ENCODE results near the gene ST7.

GRCh38 chr7:116912269-116912909, 40.9 kb upstream of the ST7 start:
- TF ChIP-seq CTCF (IDR thresholded peaks at IDR 0.05), result no peak
- TF ChIP-seq ESRRA (CRISPR knock-in tag; IDR thresholded peaks at IDR 0.05; ENCODE audit: borderline replicate concordance), result no peak
- TF ChIP-seq NR1H2 (CRISPR knock-in tag; IDR thresholded peaks at IDR 0.05), result no peak
- no peak for TF ChIP-seq TEAD1 (CRISPR knock-in tag; IDR thresholded peaks at IDR 0.05)
- TF ChIP-seq ATF1 (CRISPR knock-in tag; IDR thresholded peaks at IDR 0.05), result no peak
- no peak for TF ChIP-seq NFYB (CRISPR knock-in tag; conservative IDR thresholded peaks at IDR 0.05; ENCODE audit: low read depth)
- TF ChIP-seq ZNF423 (CRISPR knock-in tag; IDR thresholded peaks at IDR 0.05), result no peak
- TF ChIP-seq, protein P1, sequence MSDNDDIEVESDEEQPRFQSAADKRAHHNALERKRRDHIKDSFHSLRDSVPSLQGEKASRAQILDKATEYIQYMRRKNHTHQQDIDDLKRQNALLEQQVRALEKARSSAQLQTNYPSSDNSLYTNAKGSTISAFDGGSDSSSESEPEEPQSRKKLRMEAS (CRISPR knock-in tag; IDR thresholded peaks at IDR 0.05), result no peak
- no peak for TF ChIP-seq CREB1 (CRISPR knock-in tag; IDR thresholded peaks at IDR 0.05)
- TF ChIP-seq, protein P2, sequence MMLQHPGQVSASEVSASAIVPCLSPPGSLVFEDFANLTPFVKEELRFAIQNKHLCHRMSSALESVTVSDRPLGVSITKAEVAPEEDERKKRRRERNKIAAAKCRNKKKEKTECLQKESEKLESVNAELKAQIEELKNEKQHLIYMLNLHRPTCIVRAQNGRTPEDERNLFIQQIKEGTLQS (CRISPR knock-in tag; conservative IDR thresholded peaks at IDR 0.05), result no peak
- no peak for TF ChIP-seq KAT7 (CRISPR knock-in tag; IDR thresholded peaks at IDR 0.05; ENCODE audit: borderline replicate concordance)

Measured in WTC11 (cell line).